NCI-H2081 treated with DMSO at 0.1 percent for 48 hours (cell line): ENCODE data around the gene TAS2R1.

Source experiments
- DNase-seq: peaks from one replicate; lab custom pipeline; 2025; lab: John Stamatoyannopoulos, UW

Gene TAS2R1, protein sequence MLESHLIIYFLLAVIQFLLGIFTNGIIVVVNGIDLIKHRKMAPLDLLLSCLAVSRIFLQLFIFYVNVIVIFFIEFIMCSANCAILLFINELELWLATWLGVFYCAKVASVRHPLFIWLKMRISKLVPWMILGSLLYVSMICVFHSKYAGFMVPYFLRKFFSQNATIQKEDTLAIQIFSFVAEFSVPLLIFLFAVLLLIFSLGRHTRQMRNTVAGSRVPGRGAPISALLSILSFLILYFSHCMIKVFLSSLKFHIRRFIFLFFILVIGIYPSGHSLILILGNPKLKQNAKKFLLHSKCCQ

DNA sequence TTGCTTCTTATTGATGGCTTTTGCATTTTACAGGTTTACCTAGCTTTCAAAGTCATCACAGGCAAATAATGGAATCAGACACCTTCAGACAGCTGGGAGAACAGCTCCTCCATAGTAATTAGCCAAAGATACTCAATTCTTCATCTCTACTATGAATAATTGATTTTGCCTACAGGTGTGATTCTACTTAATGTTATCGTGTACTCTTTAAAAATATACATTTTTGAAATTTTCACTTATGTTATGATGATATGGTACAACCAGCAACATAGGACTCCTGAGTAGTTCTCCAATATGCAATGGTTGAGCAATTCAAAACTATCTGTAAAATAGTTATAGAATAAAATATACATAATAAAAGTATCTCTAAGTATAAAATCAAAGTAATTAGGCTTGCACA, at the start of gene TAS2R1:
TAS2R1 (minus strand) TSS at position 101 of the 400 bp plus-strand sequence. CDS start 319 bp downstream, outside the sequence.
- DNase-seq = no peak

DNA sequence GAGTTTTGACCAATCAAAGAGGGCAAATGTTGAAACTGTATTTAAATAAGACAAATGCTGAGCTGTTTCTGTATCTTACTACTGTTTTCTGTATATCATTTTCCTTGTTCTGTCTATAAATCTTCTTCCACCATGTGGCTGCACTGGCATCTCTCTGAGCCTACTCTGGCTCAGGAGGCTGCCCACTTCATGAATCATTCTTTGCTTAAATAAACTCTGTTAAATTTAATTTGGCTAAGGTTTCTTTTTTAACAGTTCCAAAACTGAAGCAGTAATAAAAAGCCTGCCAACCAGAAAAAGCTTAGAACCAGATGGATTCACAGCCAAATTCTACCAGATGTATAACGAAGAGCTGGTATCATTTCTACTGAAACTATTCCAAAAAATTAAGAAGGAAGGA, 40.2 kb upstream of the TAS2R1 start:
- no peak for DNase-seq

DNA sequence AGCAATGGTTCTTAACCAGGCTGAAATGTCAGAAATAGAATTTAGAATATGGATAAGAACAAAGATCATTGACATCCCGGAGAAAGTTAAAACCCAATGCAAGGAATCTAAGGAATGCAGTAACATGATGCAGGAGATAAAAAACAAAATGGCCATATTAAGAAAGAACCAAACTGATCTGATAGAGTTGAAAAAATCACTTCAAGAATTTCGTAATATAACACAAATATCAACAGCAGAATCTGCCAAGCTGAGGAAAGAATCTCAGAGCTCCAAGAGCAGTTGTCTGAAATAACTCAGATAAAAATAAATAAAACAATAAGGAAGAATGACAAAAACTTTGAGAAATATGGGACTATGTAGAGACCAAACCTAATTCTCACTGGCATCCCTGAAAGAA, 37.8 kb upstream of the TAS2R1 start:
- DNase-seq = no peak

DNA sequence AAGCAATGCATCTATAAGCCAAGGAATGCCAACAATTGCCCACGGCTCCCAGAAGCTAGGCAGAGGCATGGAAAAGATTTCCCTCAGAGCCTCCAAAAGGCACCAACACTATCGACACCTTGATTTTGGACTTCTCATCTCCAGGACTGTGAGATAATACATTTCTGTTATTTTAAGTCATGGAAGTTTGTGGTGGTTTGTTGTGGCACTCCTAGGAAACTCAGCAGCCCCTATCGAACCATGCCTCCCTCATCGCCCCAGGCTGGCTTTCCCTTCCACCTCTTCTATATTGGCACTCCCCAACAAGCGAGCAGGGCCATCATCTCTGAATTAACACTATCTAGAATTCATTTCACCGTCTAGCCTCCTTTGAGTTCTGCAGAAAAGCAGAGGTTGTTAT, 33.7 kb upstream of the TAS2R1 start:
- no peak for DNase-seq

DNA sequence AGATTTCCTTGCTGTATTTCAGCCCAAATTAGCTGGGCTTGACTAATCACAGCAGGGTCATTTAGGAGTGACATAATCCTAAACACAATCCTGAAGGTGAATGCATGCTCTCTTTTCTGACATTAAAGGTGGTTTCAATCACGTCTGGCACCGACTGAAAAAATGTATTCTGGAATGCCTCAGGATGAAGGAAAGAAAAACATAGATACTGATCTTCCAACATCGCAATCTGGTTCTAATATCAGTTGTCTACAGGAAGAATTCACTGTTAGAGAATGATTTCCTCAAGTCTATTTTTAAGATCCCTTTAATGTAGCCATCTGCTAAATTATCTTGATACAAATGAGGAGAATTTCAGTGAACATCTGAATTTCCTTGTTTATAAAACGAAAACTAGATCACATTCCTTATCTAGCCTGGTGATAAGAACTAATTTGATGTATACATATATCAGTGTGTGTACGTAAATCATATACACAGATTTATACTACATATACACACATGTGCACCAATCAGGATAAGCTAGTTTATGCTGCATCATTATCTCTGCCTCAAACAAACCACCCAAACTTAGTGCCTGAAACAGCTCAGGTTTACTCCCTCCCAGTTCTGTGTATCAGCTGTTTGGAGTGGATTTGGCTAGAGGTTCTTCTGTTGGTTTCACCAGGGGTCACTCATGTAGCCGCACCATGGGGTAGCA, 31.3 kb upstream of the TAS2R1 start:
- no peak for DNase-seq

DNA sequence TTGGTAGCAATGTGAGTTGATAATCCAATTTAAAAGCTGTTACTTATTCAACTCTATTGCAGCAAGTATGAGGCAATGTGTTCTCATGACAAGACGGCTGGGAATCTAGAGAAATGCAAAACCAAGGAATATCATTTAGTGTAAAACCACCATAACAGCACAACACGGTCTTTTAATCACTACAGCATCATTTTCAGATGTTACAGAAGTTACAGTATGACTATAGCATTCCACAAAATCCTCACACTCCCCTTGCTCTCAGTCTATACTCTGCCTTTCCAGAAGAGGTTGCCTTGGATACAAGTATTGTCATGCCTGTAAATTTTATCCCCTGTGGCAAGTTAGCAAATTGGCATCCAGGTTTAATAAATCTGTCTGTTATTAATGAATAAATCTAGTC, 28.6 kb upstream of the TAS2R1 start:
- DNase-seq = no peak

DNA sequence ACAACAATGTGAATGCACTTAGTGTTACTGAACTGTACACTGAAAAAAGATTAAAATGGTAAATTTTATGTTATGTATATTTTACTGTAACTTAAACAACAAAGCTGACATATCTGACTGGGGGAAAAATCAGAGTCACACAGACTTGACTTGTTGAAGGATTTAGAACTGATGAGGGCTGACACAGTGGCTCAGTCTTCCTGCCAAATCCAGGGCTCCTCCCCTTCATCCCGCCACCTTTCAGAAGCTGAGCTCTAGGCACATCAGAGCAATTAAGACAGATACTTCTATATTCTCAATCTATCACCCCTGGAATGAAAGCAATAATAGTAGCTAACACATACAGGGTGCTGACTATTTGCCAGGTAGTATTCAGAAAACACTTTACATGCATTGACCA, 27.7 kb upstream of the TAS2R1 start:
- no peak for DNase-seq

DNA sequence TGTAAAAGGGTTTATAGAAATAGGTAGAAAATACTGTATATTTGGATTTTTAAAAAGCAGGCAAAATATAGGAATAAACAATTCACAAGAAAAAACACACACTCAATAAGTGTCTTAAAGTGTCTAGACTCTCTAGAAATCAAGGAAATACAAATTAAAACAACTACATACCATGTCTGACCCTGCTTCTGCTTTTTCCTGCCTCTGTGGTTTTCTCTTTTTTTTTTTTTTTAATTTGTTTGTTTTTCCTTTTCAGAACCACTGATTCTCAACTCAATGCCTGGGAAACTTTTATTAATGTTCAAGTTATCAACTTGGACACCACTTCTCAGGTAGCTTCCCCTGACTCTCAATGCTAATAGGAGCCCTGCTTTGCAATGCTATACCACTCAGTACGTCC, 25.5 kb upstream of the TAS2R1 start:
- DNase-seq = no peak

DNA sequence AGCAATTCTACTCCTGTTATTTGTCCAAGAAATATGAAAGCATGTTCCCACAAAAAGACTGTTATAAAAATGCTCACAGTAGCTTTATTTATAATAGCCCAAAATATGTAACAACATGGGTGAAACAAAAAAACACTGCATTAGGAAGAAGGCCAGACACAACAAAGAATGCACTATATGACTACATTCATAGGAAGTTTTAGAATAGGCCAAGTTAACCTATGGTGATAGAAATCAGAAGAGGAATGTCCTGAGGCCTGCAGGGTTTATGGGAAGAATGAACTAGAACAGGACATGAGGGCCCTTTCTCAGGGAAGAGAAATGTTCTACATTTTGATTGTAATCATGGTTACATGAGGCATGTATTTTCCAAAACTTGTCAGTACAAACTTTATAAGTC, 24.7 kb upstream of the TAS2R1 start:
- no peak for DNase-seq

DNA sequence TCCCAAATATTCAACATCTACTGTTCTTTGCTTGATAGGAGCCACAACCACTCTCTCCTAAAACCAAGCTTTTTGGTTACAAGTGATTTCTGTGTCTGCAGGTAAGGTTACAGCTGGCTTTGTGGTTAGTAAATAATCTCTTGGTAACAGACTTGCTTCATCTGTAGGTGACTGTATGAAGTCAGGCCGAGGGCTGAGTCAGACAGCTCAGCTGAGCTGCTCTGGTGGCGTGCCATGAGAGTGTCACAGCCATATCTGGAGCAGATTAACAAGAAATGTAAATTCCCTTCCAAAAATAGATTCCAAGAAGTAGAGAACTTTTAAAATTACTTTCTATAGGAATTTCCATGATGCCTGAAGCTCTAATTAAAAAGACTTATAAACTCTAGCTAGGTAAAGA, 23.7 kb upstream of the TAS2R1 start:
- DNase-seq = no peak

DNA sequence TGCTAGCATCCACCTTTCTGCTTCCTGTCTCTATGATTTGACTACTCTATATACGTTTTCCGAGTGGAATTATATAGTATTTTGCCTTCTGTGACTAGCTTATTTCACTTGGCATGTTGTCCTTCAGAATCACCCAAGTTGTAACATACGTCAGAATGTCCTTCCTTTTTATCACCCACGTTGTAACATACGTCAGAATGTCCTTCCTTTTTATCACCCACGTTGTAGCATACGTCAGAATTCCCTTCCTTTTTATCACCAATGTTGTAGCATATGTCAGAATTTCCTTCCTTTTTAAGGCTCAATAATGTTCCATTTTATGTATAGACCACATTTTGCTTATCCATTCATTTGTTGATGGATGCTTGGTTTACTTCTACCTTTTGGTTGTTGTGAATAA, 22.9 kb upstream of the TAS2R1 start:
- no peak for DNase-seq

DNA sequence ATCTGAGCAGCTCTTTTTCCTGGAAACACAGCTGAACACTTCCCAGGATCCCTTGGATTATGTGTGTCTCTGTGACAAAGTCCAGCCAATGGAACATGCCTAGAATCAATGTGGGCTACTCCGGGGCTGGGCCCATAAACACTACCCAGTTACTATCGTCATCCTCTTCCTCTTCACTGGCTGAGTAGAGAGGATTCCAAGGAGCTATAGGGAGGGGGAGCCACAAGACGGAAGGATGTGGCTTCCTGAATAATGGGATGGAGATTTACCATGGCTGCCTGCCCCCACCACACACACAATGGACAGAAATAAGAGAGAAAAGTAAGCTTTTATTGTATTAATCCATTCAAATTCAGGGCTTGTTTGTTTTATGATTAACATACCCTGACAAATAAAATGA, 22.1 kb upstream of the TAS2R1 start:
- no peak for DNase-seq

DNA sequence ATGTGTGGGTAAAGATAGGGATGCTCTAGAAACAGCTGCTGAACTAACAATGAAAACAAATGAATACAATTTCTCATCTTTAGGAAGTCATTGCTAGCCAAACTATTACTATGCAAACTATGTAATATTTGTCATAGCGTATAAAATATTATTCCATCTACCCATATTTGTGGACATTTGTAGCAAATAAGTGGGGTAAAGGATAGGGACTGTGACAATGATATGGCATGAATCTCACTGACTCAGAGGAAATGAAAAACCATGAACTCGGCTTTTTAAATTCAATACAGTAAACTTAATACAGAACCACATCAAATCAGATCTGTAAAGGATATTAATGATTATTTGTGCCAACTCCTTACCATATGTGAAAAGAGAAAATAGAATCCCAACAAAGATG, 16.7 kb upstream of the TAS2R1 start:
- no peak for DNase-seq

DNA sequence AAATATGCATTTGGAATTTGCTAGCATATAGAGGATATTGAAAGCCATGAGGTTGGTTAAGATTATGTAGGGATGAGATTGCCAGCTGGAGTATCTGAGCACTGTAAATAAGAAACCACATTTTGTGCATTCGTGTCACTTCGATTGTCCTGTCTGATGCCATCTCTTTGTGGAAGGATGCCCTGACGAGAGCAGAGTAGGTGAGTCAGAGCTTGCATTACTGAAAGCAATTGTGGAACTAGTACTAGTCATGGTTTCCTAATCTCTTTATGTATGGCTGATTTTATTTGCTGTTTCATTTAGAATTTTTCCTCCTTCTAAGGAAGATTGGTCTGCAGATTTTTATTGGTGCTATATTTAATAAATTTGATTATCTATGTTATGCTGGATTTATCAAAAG, 14.5 kb upstream of the TAS2R1 start:
- DNase-seq = no peak

DNA sequence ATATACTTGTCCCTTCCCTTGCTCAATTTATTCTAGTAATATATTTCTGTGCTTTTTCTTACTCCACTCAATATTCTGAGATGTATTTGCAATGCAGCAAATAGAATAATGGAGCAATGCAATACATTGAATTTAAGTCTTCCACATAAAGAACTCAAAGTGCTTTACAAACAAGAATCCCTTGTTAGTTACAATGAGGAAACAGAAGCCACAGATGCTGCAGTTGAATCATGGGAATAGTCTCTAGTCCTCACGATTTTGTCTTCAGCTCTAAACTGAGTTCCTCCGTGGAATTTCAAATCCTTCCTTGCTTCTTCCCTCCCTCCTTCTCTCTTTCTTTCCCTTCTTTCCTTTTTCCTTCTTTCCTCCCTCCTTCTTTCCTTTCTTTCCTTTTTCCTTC, 12.5 kb upstream of the TAS2R1 start:
- DNase-seq = no peak

DNA sequence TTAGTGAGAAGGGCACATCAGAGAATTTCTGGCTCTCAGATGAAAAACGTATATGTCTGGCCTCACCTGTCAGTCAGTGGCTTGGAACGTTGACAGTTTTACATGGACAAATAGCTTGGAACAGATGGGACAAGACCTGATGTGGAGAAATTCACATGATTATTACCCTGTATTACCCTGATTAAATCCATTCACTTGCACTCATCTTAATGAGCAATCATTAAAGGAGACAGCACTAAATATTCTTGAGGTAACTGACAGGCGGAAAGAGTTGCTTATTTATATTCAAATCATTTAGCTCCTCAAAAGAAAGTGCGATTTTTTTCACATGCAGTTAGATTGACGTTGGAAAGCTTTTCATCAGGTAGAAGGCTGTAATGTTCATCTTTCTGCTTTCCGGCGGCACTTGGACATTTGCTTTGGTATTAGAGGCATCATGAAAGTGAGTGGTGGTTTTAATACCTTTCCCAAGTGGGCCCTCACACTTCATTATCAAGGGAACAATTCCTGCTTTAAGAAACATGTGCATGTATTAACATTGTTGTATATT, 11.7 kb upstream of the TAS2R1 start:
- DNase-seq = no peak

DNA sequence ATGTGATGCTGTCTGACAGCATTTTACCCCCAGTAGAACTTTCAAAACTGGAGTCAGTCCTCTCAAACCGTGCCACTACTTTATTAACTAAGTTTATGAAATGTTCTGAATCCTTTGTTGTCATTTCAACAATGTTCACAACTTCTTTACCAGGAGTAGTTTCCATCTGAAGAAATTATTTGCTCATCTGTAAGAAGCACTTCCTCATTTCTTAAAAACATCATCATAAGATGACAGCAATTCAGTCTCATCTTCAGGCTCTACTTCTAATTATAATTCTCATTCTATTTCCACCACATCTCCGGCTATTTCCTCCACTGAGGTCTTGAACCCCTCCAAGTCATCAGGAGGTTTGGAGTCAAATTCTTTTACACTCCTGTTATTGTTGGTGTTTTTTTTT, 2.3 kb upstream of the TAS2R1 start:
- no peak for DNase-seq

DNA sequence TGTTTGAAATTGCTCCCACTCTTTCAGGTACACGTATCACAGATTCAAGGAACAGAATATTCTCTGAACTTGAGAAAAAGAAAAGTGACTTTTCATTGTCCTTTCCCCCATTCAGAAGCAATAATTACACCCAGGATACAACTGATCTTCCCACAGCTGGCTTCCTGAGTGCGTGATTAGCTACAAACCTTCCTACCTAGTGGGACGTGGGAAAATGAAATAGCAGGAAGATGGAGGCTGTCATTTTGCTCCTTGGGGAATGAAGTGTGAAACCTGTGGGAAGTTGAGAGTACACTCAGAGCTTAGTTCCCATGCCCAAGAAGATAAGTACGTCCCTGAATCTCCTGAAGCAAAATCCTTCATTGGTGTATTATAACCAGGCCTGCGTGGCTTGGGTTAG, 2.6 kb downstream of the TAS2R1 start:
- DNase-seq = no peak

DNA sequence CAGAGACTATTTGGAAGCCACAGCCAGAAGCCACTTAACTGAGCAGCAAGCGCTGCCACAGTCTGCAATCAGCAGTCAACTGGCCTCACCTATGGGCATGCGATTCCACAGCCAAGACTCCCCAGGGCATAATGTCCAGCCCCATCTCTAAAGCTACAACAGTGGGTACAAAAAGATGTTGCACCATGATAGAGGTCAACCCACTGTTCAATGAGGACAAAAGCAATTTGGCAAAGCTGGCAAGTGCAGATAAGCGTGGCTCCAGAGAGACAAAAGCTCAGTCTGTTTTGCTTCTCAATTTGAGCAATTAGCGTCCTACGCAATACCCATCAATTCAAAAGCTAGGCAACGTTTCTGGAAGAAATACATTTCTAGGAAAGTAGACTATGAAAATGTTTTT, 3.2 kb downstream of the TAS2R1 start:
- no peak for DNase-seq

DNA sequence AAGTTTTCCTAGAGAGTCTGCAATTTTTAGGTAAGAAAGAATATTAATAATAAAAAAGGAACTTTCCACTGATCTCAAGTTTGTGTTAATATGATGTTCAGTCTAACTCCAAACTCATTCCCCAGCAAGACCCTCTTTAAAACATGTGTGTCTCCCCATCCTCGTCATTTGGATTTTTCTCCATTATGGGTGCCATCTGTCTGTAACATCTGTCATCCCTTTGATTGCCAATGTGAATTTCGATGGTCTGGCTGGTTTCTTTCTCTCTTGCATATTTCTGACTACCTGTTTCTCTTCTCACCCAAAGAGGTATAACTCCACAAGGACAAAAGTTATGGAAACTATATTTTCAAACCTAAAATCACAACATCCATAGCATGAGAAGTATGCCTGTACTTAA, 4.4 kb downstream of the TAS2R1 start:
- DNase-seq = no peak

DNA sequence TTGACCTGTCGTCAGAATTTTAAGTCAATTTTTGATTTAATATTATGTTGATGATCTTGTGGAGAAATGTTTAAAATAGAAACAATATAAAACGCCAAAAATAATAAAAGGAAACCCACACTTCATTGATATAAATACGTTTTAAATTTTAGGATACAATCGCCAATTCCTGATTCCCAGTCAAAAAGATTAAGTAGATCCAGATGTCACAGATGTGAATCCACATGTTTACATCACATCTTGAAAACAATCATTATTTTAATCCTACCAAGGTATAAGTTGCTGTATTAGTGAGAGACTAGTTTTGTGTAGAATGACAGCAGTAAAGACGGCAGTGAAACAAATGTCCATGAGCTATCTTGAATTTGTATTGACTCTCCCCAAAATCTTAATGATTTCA, 4.9 kb downstream of the TAS2R1 start:
- DNase-seq = no peak

DNA sequence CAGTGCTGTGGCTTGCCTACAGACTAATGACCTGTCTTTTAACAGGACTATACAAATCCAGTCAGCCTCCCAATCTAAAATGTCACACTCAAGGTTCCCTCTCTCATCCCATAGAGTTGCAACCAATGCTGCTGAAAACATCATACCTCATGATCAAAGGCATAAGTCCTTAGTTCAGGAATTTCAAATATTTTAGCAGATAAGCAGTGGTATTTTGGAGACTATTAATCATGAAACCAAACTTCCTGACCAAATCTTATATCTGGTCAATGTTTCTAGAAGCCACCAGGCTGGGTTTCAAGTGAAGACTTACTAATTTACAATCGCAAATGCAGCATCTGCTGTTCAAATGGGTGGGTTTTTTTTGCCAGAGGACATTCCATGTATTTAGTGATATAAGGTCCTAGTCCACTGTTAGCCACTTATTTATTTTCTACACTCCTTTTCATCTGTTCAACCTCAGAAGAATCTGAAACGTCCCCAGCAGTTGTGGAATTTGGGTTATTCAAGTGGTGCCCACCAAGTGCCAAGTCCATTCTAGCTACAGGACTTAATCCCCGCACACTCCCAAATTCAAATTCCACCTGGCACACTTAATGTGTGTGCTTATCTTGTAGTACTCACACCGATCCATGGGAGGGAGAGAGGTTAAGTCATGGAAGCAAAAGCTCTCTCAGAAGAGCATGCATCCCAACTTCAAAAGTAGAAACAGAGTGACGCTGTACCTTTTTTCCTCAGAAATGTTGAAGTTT, 5.8 kb downstream of the TAS2R1 start:
- DNase-seq = no peak

DNA sequence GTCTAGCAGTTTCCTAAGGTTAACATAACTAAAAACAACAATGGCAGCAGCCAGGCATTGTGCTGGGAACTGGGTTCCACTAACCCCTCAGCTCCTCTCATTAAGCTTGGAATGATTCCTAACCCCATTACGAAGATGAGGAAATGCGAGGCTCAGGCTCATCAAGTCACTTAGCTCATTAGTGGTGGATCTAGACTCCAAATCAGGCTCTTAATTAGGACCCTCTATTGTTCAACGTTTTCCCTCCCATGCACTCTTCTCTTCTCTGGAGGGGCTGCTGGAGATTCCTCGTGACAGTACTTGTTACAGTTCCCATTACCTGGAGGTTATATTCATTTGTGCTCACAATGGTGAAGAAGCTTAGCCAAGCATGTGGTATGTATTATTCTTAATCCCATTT, 6.5 kb downstream of the TAS2R1 start:
- no peak for DNase-seq
